Astrocyte of the spinal cord (primary cell): ENCODE data around the gene EPB41L4B.

Experiments used
- DNase-seq: peaks from one replicate; pipeline ENCODE4 v3.0.0; 2011; ENCODE audit warnings: low read depth, low spot score
- H3K4me3 ChIP-seq: 2 replicates; pipeline ENCODE4 v1.5.1; 2011; ENCODE audit warnings: low read depth, mild to moderate bottlenecking, low read length, moderate library complexity
- in situ Hi-C: cut with HindIII; loops from 2 replicates; pipeline ENCODE4 v1.10.0; 2017; ENCODE audit warnings: low sequenced_read_pairs
- TF ChIP-seq, protein P1 (sequence below): IDR thresholded peaks from 2 replicates; pipeline ENCODE4 v1.5.1; 2012; ENCODE audit warnings: low read depth, mild to moderate bottlenecking, low read length, inconsistent platforms

Gene EPB41L4B

DNA sequence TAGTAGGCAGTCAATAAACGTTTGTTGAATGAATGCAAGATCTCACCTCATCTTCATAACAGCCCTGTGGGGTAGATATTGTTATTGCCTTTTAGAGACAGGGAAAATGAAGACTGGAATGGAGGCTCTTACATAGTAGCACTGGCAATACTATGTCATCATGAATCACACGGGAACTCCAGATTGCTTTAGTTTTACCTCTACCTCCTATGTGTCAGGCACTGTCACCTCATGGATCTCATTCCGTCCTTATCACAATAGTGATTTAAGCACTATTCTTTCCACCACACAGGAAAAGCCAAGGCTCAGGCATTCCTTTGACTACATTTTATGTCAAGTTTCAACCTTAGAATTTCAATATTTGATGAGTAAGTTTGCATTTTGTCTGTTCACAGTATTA, 2.9 kb upstream of the EPB41L4B start:
- no peak overlapping the region for H3K4me3 ChIP-seq
- TF ChIP-seq, protein P1, sequence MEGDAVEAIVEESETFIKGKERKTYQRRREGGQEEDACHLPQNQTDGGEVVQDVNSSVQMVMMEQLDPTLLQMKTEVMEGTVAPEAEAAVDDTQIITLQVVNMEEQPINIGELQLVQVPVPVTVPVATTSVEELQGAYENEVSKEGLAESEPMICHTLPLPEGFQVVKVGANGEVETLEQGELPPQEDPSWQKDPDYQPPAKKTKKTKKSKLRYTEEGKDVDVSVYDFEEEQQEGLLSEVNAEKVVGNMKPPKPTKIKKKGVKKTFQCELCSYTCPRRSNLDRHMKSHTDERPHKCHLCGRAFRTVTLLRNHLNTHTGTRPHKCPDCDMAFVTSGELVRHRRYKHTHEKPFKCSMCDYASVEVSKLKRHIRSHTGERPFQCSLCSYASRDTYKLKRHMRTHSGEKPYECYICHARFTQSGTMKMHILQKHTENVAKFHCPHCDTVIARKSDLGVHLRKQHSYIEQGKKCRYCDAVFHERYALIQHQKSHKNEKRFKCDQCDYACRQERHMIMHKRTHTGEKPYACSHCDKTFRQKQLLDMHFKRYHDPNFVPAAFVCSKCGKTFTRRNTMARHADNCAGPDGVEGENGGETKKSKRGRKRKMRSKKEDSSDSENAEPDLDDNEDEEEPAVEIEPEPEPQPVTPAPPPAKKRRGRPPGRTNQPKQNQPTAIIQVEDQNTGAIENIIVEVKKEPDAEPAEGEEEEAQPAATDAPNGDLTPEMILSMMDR, result no peak
- in situ Hi-C loops, result no loop called here
- DNase-seq, result no peak

DNA sequence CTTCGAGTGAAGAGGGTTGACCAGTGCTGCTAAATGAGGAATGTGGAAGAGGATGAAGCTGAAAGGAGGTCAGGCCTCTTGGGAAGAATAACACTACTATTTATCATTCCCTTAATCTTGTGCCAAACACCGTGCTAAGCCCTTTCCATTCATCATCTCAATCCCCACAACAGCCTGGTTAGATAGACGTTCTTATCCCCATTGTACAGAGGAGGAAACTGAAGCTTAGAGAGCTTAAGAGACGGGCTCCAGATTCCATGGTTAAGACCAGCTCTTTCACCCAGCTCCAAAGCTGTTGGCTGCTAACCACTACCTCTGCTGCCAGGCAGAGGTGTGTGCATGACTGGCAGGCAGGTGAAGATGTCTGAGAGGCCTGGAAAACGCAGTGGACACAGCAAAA, 868 bp upstream of the EPB41L4B start:
- DNase-seq, result no peak
- in situ Hi-C loops, result no loop called here
- no peak overlapping the region for H3K4me3 ChIP-seq
- TF ChIP-seq, protein P1, result no peak

DNA sequence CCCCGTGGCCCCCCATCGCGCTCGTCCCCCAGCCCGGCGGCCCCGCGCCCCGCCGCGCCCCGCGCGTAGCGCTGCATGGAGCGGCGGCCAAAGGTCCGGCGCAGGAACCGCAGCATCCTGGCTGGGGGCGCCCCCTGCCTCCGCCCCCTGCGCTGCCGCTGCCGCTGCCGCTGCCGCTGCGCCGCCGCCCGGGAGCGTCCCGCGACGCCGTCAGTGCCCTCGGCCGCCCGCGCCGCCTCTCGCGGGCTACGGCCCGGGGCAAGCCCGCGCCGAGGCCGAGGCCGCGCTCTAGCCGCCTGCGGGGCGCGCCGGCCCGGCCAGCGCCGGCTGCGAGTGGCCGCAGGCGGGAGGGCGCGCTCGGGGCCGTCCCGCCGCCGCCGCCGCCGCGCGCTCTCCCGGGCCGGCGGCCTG, 523 bp downstream of the EPB41L4B start:
- DNase-seq, result no peak
- in situ Hi-C loops, result no loop called here
- TF ChIP-seq, protein P1, result no peak
- H3K4me3 ChIP-seq, result no peak overlapping the region

DNA sequence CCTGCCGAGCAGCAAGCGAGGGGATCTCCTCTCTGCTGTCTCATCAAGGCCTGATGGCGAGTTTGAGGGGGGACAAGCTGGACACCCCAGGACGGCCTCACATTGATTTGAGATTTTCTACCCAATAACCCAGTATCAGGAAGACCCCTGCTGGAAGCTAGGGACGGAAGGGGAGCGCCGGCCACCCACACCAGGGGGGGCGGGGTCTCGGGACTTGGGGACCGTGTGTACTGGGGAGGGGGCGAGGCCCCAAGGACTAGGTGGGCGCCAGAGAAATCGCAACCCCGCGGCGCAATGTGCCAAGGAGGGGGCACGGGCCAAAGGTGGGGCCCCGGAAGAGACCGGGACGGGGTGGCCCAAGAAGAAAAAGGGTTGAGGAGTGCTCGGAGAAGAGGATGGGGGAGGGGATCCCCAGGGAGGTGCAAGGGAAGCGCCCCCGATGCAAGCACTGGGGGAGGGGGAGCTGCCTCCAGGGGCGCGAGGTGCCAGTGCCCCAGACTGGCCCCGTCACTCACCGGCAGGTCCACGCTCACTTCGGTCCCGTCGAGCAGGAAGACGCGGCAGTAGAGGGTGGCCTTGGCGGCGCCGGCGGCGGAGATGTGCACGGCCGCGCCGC, 1.1 kb downstream of the EPB41L4B start:
- in situ Hi-C loops, result no loop called here

DNA sequence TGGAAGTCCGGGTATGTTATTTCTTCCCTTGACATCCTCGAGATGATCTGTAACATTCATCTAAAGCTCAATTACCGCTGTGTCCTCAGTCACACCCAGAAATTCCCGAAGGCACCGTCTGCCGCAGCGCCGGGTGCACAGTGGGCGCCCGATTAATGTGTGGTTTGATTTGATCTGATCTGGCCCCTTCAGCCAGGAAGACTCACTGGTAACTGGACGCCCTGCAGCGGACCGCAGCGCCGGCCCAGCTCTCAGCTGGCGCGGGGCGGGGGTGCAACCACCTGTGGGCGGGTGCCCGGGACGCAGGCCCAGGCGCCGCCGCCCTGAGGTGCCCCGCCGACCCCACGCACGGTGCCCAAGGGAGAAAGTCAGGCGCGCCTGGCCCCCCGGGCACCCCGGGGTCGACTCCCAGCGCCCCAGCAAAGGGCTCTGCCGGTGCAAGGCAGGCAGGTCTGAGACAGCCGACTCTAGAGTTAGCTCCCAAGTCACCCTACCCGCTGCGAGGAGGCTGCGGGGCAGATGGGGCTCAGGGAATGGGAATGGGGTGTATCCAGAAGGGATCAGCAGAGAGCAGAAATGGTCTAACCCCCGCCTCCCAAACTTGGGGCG, 1.7 kb downstream of the EPB41L4B start:
- in situ Hi-C loops, result no loop called here
- DNase-seq, result peak; percentile 8
- H3K4me3 ChIP-seq, result peak overlapping the region; percentile 42
- TF ChIP-seq, protein P1, result no peak

More for the DNA sequence above, 1.1 kb downstream of the EPB41L4B start:
- peak; percentile 4 for DNase-seq
- TF ChIP-seq, protein P1, result no peak
- H3K4me3 ChIP-seq, result peak overlapping the region; percentile 42

DNA sequence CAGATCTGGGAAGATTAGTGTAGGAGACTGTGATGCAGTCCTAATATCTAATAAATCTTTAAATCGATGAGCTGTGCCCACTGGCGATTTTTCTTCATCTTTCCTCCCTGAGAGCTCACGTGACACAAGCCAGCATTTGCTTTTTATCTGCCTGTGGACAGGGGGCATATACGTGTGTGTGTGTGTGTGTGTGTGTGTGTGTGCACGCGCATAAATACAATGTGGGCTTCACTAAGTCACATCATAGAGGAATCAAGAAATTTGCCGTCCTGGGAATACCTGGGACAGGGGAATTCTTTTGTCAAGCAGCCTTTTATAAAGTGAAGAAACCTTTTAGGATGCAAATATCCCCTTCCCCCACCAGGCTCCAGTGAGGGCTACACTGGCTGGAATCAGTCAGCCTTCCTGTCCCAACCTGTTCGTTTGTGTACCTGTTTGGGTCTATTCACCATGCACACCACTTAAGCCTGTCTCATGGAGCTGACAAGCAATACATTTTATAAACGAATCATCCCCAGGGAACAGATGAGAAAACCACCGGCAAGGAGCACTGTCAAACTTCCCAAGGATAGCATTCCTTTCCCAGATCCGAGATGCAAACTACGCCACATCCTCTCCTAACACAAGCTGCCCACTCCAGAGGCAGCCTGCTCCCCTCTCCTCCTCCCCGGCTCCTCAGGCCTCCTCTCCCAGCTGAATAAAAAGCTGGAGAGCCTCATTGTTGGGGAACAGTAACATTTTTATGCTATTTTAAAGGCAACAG, 2.7 kb downstream of the EPB41L4B start:
- in situ Hi-C loops, result no loop called here
- no peak overlapping the region for H3K4me3 ChIP-seq
- no peak for DNase-seq
- TF ChIP-seq, protein P1, result no peak
